KMS-11 (cell line): ENCODE data around the gene CNTN5.

ENCODE experiments used
- H2AFZ ChIP-seq: fragments of 200-600 bp; sonication (generic); 2 replicates; pipeline ENCODE4 v1.6.1; 2016; ENCODE audit warnings: antibody characterized with exemption, mixed run types, low read depth
- H3K27ac ChIP-seq: fragments of 200-600 bp; sonication (generic); 2 replicates; pipeline ENCODE4 v1.6.1; 2016; ENCODE audit warnings: mild to moderate bottlenecking, mixed run types
- H3K27me3 ChIP-seq: fragments of 200-600 bp; sonication (generic); 2 replicates; pipeline ENCODE4 v1.6.1; 2017; ENCODE audit warnings: mild to moderate bottlenecking, low read depth, mixed run types, moderate library complexity; ENCODE audit not compliant: insufficient read depth
- H3K36me3 ChIP-seq: fragments of 200-600 bp; sonication (generic); 2 replicates; pipeline ENCODE4 v1.6.1; 2017; ENCODE audit warnings: mild to moderate bottlenecking, mixed run types; ENCODE audit not compliant: insufficient read depth
- H3K4me1 ChIP-seq: fragments of 200-600 bp; sonication (generic); 2 replicates; pipeline ENCODE4 v1.6.1; 2016; ENCODE audit warnings: mild to moderate bottlenecking, low read depth, mixed run types; ENCODE audit not compliant: poor library complexity, severe bottlenecking
- H3K4me2 ChIP-seq: fragments of 200-600 bp; sonication (generic); 2 replicates; pipeline ENCODE4 v1.7.0; 2016; ENCODE audit warnings: mild to moderate bottlenecking, mixed run types
- H3K4me3 ChIP-seq: fragments of 200-600 bp; sonication (generic); IDR thresholded peaks from 2 replicates; pipeline ENCODE4 v1.6.1; 2017; ENCODE audit warnings: low read depth, low read length, mixed read lengths; ENCODE audit not compliant: insufficient read depth
- H3K79me2 ChIP-seq: fragments of 200-600 bp; sonication (generic); 2 replicates; pipeline ENCODE4 v1.6.1; 2016; ENCODE audit warnings: low read depth, mixed run types; ENCODE audit not compliant: insufficient read depth
- H3K9ac ChIP-seq: fragments of 200-600 bp; sonication (generic); 2 replicates; pipeline ENCODE4 v1.6.1; 2016; ENCODE audit warnings: mild to moderate bottlenecking, mixed run types
- H4K20me1 ChIP-seq: fragments of 200-600 bp; sonication (generic); 2 replicates; pipeline ENCODE4 v1.6.1; 2016; ENCODE audit warnings: mild to moderate bottlenecking, mixed run types; ENCODE audit not compliant: insufficient read depth
- CTCF ChIP-seq: fragments of 200-600 bp; sonication (generic); conservative IDR thresholded peaks from 2 replicates; pipeline ENCODE4 v1.6.1; 2017; ENCODE audit warnings: low read depth, mild to moderate bottlenecking, antibody characterized with exemption, low read length, moderate library complexity, mixed read lengths

CNTN5 gene

DNA sequence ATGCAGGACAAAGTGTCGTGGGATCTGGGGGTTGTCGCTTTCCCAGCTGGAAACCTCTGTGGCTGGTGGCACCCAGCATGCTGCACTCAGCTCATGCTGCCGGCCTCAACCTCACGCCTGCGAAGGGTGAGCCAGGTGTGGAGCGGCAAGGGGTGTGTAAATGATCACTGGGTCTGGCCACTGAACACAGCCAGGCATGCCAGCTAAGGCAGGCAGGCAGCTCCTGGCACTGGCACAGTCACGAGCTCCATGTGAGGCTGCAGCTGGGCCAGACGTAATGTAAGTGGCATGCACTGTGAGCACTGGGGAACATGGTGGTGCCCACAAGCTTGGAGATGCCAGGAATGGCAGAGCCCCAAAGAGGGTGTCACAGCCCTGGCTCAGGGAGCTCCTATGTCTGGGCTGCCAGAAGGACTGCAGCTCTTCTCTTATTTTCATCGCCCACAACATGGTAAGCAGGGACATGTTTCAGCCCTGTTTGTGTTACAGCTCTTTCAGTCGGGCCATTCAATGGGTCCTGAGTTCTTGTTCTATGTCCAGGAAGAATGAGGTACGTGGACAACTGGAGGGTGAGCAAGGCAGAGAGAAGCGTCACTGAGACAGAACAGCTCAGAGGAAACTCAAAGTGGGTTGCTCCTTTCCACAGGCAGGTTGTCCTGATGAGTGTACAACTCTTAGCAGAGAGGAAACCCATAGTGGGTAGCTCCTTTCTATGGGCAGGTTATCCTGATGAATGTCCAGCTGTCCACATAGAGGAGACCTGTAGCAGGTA, 403.8 kb downstream of the CNTN5 start:
- no peak overlapping the region for H3K4me3 ChIP-seq
- peaks cover 7% of the 10 kb centered on the region for H3K4me1 ChIP-seq
- no peak overlapping the region for H3K27ac ChIP-seq
- H3K79me2 ChIP-seq = no peaks in the 10 kb centered on the region
- no peaks in the 10 kb centered on the region for H3K36me3 ChIP-seq
- no peaks in the 10 kb centered on the region for H3K27me3 ChIP-seq
- no peak overlapping the region for H3K4me2 ChIP-seq
- no peak overlapping the region for H3K9ac ChIP-seq
- no peak overlapping the region for H2AFZ ChIP-seq
- no peak for TF ChIP-seq CTCF
- H4K20me1 ChIP-seq = no peaks in the 10 kb centered on the region

- H3K4me2 ChIP-seq = no peak overlapping the region
- no peak overlapping the region for H3K4me3 ChIP-seq
- H3K36me3 ChIP-seq = no peaks in the 10 kb centered on the region
- no peaks in the 10 kb centered on the region for H3K79me2 ChIP-seq
- peaks cover 7% of the 10 kb centered on the region for H3K4me1 ChIP-seq
- no peaks in the 10 kb centered on the region for H4K20me1 ChIP-seq
- H3K27me3 ChIP-seq = no peaks in the 10 kb centered on the region
- H2AFZ ChIP-seq = no peak overlapping the region
- no peak for TF ChIP-seq CTCF
- no peak overlapping the region for H3K27ac ChIP-seq
- H3K9ac ChIP-seq = no peak overlapping the region
These were observed 404.8 kb downstream of the CNTN5 start for GRCh38 chr11:99425596-99425995.

- Histone ChIP-seq H3K79me2 (no peaks in the 10 kb centered on the region), H3K4me3 (no peak overlapping the region), H3K27ac (peak overlapping the region; percentile 27; the same call in 1 of the 2 replicates), H3K27me3 (no peaks in the 10 kb centered on the region), H4K20me1 (no peaks in the 10 kb centered on the region), H3K36me3 (no peaks in the 10 kb centered on the region), H3K9ac (no peak overlapping the region), H2AFZ (no peak overlapping the region), H3K4me1 (peaks cover 2% of the 10 kb centered on the region), H3K4me2 (peak overlapping the region; percentile 10; the same call in 1 of the 2 replicates)
- TF ChIP-seq CTCF = no peak
These were observed 411.9 kb downstream of the CNTN5 start for GRCh38 chr11:99432677-99433076.

- TF ChIP-seq CTCF = no peak
- no peak overlapping the region for H2AFZ ChIP-seq
- no peak overlapping the region for H3K27ac ChIP-seq
- no peak overlapping the region for H3K9ac ChIP-seq
- H3K4me2 ChIP-seq = no peak overlapping the region
- no peaks in the 10 kb centered on the region for H4K20me1 ChIP-seq
- H3K36me3 ChIP-seq = no peaks in the 10 kb centered on the region
- H3K79me2 ChIP-seq = no peaks in the 10 kb centered on the region
- no peaks in the 10 kb centered on the region for H3K27me3 ChIP-seq
- H3K4me3 ChIP-seq = no peak overlapping the region
- H3K4me1 ChIP-seq = peaks cover 4% of the 10 kb centered on the region
These were observed 422.5 kb downstream of the CNTN5 start for GRCh38 chr11:99443276-99443675.
